HepG2 (cell line): ENCODE data around the gene PGAP3. TPM values are rescaled to one million over a fixed set of nuclear protein-coding genes. Genes with fewer than 3 reads are reported as not detected.

Experiments used
- ATF7 ChIP-seq, 2 experiments: fragments of 450-650 bp in 1 of 2; sonication (generic) in 1 of 2; formaldehyde crosslinking in 1 of 2; IDR thresholded peaks; 2 replicates each; pipeline versions ENCODE4 v1.4.0 to v1.6.1; 2016 to 2020; ENCODE audit warnings: antibody characterized with exemption in 1 of 2, mild to moderate bottlenecking in 1 of 2, missing genetic modification reagents in 1 of 2
- CEBPZ ChIP-seq: IDR thresholded peaks from 2 replicates; pipeline ENCODE4 v1.6.1; 2012; ENCODE audit warnings: low read length, improper control_type of control experiment
- FOXK1 ChIP-seq: sonication (generic); formaldehyde crosslinking; IDR thresholded peaks from 2 replicates; pipeline ENCODE4 v1.4.0; 2020; ENCODE audit warnings: low read depth, missing genetic modification reagents, borderline replicate concordance
- GMEB2 ChIP-seq: IDR thresholded peaks from 2 replicates; pipeline ENCODE4 v1.6.1; 2016; ENCODE audit warnings: missing biosample characterization, missing genetic modification reagents, low read depth
- IKZF4 ChIP-seq: sonication (generic); formaldehyde crosslinking; IDR thresholded peaks from 2 replicates; pipeline ENCODE4 v1.5.1; 2020; ENCODE audit warnings: borderline replicate concordance, mild to moderate bottlenecking, low read depth, missing genetic modification reagents; ENCODE audit errors: not compliant biosample characterization
- KDM6A ChIP-seq: IDR thresholded peaks from 2 replicates; pipeline ENCODE4 v1.6.1; 2016; ENCODE audit warnings: low read depth
- PHF8 ChIP-seq: sonication (generic); formaldehyde crosslinking; IDR thresholded peaks from 2 replicates; pipeline ENCODE4 v1.5.0; 2020; ENCODE audit warnings: missing genetic modification reagents
- RFXAP ChIP-seq: sonication (generic); formaldehyde crosslinking; IDR thresholded peaks from 2 replicates; pipeline ENCODE4 v1.4.0; 2020; ENCODE audit warnings: missing genetic modification reagents, borderline replicate concordance
- SMARCE1 ChIP-seq: fragments of 450-650 bp; IDR thresholded peaks from 2 replicates; pipeline ENCODE4 v1.6.1; 2017; ENCODE audit warnings: borderline replicate concordance
- TEAD3 ChIP-seq: optimal IDR thresholded peaks from 2 replicates; pipeline ENCODE3; 2016; ENCODE audit warnings: borderline replicate concordance
- TSC22D2 ChIP-seq: sonication (generic); formaldehyde crosslinking; IDR thresholded peaks from 2 replicates; pipeline ENCODE4 v1.5.1; 2020; ENCODE audit warnings: missing genetic modification reagents, mild to moderate bottlenecking, borderline replicate concordance
- ZBED4 ChIP-seq: sonication (generic); formaldehyde crosslinking; IDR thresholded peaks from 2 replicates; pipeline ENCODE4 v1.4.0; 2020; ENCODE audit warnings: missing genetic modification reagents, borderline replicate concordance
- ZBTB46 ChIP-seq: sonication (generic); formaldehyde crosslinking; IDR thresholded peaks from 2 replicates; pipeline ENCODE4 v1.4.0; 2020; ENCODE audit warnings: mild to moderate bottlenecking, missing genetic modification reagents, borderline replicate concordance
- ZNF253 ChIP-seq: sonication (generic); formaldehyde crosslinking; IDR thresholded peaks from 2 replicates; pipeline ENCODE4 v1.8.0; 2022; ENCODE audit warnings: mild to moderate bottlenecking, missing genetic modification reagents, borderline replicate concordance
- ZNF329 ChIP-seq: sonication (generic); formaldehyde crosslinking; IDR thresholded peaks from 2 replicates; pipeline ENCODE4 v1.9.0; 2021; ENCODE audit warnings: low read depth, mild to moderate bottlenecking, missing genetic modification reagents
- ZNF354B ChIP-seq: sonication (generic); formaldehyde crosslinking; IDR thresholded peaks from 2 replicates; pipeline ENCODE4 v1.8.0; 2022; ENCODE audit warnings: mild to moderate bottlenecking, missing genetic modification reagents
- ZNF432 ChIP-seq: sonication (generic); formaldehyde crosslinking; IDR thresholded peaks from 2 replicates; pipeline ENCODE4 v1.5.0; 2020; ENCODE audit warnings: missing genetic modification reagents, mild to moderate bottlenecking, borderline replicate concordance
- polyA plus RNA-seq, 8 experiments: library from polyadenylated mRNA; depleted of rRNA in 3 of 8; stranded (reverse) in 7 of 8; unstranded in 1 of 8; fragments of >200 nt; fragmentation: Illumina TruSeq in 4 of 8; extraction: Trizol in 4 of 8; gene quantifications; 2 replicates each; pipeline versions ENCODE4 v1.2.1 to v1.2.3, GENCODE V29; 2011 to 2016; ENCODE audit warnings: low read depth in 4 of 8, missing spikeins in 1 of 8, mixed read lengths in 1 of 8; ENCODE audit not compliant: insufficient read depth in 1 of 8
- total RNA-seq, 5 experiments: library from RNA; depleted of rRNA; stranded (reverse); fragments of >200 nt; fragmentation: Illumina TruSeq; extraction: Trizol; gene quantifications; 2 replicates each; pipeline ENCODE4 v1.2.3, GENCODE V29; 2016; ENCODE audit warnings: low read depth in 1 of 5

Gene PGAP3
- total and polyA plus RNA-seq, 2 of the 13 experiments (the other 11 are each of a cell fraction or from before 2014, with no cell fraction given) = 11.9 to 14.6 TPM

GRCh38 chr17:39667945-39668924 lies 19.6 kb downstream of the PGAP3 start, which contains the start of gene PNMT (continued):
- TF ChIP-seq CEBPZ (no peak), ZNF354B (CRISPR knock-in tag) (no peak), KDM6A (CRISPR knock-in tag) (no peak), TEAD3 (CRISPR knock-in tag) (peak; percentile 54), ZBED4 (CRISPR knock-in tag) (peak; percentile 87; the same call in 1 of the 2 replicates), PHF8 (CRISPR knock-in tag) (peak; percentile 77), ZNF329 (CRISPR knock-in tag) (peak; percentile 86), ZBTB46 (CRISPR knock-in tag) (no peak), ZNF432 (CRISPR knock-in tag) (no peak), FOXK1 (CRISPR knock-in tag) (peak; percentile 84; the same call in 1 of the 2 replicates), RFXAP (CRISPR knock-in tag) (peak; percentile 58; the same call in 1 of the 2 replicates), SMARCE1 (no peak), IKZF4 (CRISPR knock-in tag) (peak; percentile 95), TSC22D2 (peak; percentile 91), ATF7 (IDR thresholded peaks at IDR 0.05) (no peak), ATF7 (CRISPR knock-in tag; IDR thresholded peaks at IDR 0.05) (no peak), ZNF253 (CRISPR knock-in tag) (no peak), GMEB2 (CRISPR knock-in tag) (no peak)
